WTC11 (cell line): ENCODE results near the gene RUNX1. TPM values are rescaled to one million over a fixed set of nuclear protein-coding genes. Genes with fewer than 3 reads are reported as not detected.

Source experiments
- ATAC-seq: fragments of 200-7000 bp; cut with Tn5 transposase; 2 replicates; pipeline ENCODE4 v1.10.0; 2021; ENCODE audit warnings: mild to moderate bottlenecking, moderate library complexity
- CTCF ChIA-PET: fragments of 300-600 bp; sonication (Branson Sonifier 250); formaldehyde crosslinking; loops from one replicate; lab custom pipeline; 2021; ENCODE audit warnings: antibody characterized with exemption; lab: Charles Lee
- POLR2A ChIA-PET: fragments of 350-600 bp; sonication (Branson Sonifier 250); formaldehyde crosslinking; loops from one replicate; lab custom pipeline; 2021; ENCODE audit warnings: antibody characterized with exemption; lab: Charles Lee
- DNase-seq: peaks from one replicate; pipeline ENCODE4 v3.0.0; 2021; ENCODE audit warnings: low spot score
- H3K27ac Mint-ChIP-seq: 2 replicates; pipeline ENCODE4 v1.8.0; 2021; ENCODE audit warnings: mixed read lengths
- H3K27me3 Mint-ChIP-seq: 2 replicates; pipeline ENCODE4 v1.8.0; 2021; ENCODE audit warnings: low read depth, mild to moderate bottlenecking, moderate library complexity, mixed read lengths
- H3K36me3 Mint-ChIP-seq: 2 replicates; pipeline ENCODE4 v1.8.0; 2021; ENCODE audit warnings: mixed read lengths
- H3K4me1 Mint-ChIP-seq: 2 replicates; pipeline ENCODE4 v1.8.0; 2022; ENCODE audit warnings: mixed read lengths
- H3K4me3 Mint-ChIP-seq: 2 replicates; pipeline ENCODE4 v1.8.0; 2021; ENCODE audit warnings: mild to moderate bottlenecking, moderate library complexity, mixed read lengths
- H3K9me3 Mint-ChIP-seq: 2 replicates; pipeline ENCODE4 v1.8.0; 2021; ENCODE audit warnings: mixed read lengths
- ATF1 ChIP-seq: sonication (generic); formaldehyde crosslinking; IDR thresholded peaks from 2 replicates; pipeline ENCODE4 v1.8.1; 2023; ENCODE audit warnings: mild to moderate bottlenecking, moderate library complexity, missing genetic modification reagents
- ATF6 ChIP-seq: sonication (generic); formaldehyde crosslinking; IDR thresholded peaks from 2 replicates; pipeline ENCODE4 v1.8.1; 2023; ENCODE audit warnings: mild to moderate bottlenecking, missing genetic modification reagents
- CREM ChIP-seq: sonication (generic); formaldehyde crosslinking; IDR thresholded peaks from 2 replicates; pipeline ENCODE4 v1.8.1; 2022; ENCODE audit warnings: mild to moderate bottlenecking, missing genetic modification reagents, moderate library complexity
- FOXK1 ChIP-seq: sonication (generic); formaldehyde crosslinking; IDR thresholded peaks from 2 replicates; pipeline ENCODE4 v1.8.0; 2022; ENCODE audit warnings: mild to moderate bottlenecking, moderate library complexity, missing genetic modification reagents
- GRHL2 ChIP-seq: fragments of 250-450 bp; sonication (Bioruptor Pico); IDR thresholded peaks from 2 replicates; pipeline ENCODE4 v1.8.0; 2022; ENCODE audit warnings: mild to moderate bottlenecking, moderate library complexity; ENCODE audit not compliant: insufficient replicate concordance, severe bottlenecking
- IRF1 ChIP-seq: sonication (generic); formaldehyde crosslinking; IDR thresholded peaks from 2 replicates; pipeline ENCODE4 v1.8.0; 2023; ENCODE audit warnings: missing genetic modification reagents
- NFE2L1 ChIP-seq: sonication (generic); formaldehyde crosslinking; IDR thresholded peaks from 2 replicates; pipeline ENCODE4 v1.8.1; 2023; ENCODE audit warnings: missing genetic modification reagents
- STAT6 ChIP-seq: sonication (generic); formaldehyde crosslinking; conservative IDR thresholded peaks from 2 replicates; pipeline ENCODE4 v1.8.1; 2023; ENCODE audit warnings: mild to moderate bottlenecking, low read depth, missing genetic modification reagents, moderate library complexity
- TEAD4 ChIP-seq: sonication (generic); formaldehyde crosslinking; IDR thresholded peaks from 2 replicates; pipeline ENCODE4 v1.8.0; 2022; ENCODE audit warnings: mild to moderate bottlenecking, missing genetic modification reagents
- ZNF423 ChIP-seq: fragments of 250-450 bp; sonication (Bioruptor Pico); IDR thresholded peaks from 2 replicates; pipeline ENCODE4 v2.1.2; 2022; ENCODE audit warnings: mild to moderate bottlenecking, moderate library complexity
- ZNF425 ChIP-seq: fragments of 250-450 bp; sonication (Bioruptor Pico); conservative IDR thresholded peaks from 2 replicates; pipeline ENCODE4 v1.9.0; 2021; ENCODE audit warnings: mild to moderate bottlenecking
- ZNF671 ChIP-seq: fragments of 250-450 bp; sonication (Bioruptor Pico); IDR thresholded peaks from 2 replicates; pipeline ENCODE4 v1.8.0; 2021; ENCODE audit warnings: mild to moderate bottlenecking
- total RNA-seq: library from RNA; stranded (reverse); gene quantifications from 3 replicates; pipeline ENCODE4 v1.2.3, GENCODE V29; 2021
- TF ChIP-seq, protein P1 (sequence below): fragments of 250-450 bp; sonication (Bioruptor Pico); IDR thresholded peaks from 2 replicates; pipeline ENCODE4 v1.9.0; 2021; ENCODE audit warnings: mild to moderate bottlenecking
- TF ChIP-seq, protein P2 (sequence below): sonication (generic); formaldehyde crosslinking; IDR thresholded peaks from 2 replicates; pipeline ENCODE4 v1.8.1; 2022; ENCODE audit warnings: low read depth, missing genetic modification reagents, borderline replicate concordance
- TF ChIP-seq, protein P3 (sequence below): sonication (generic); formaldehyde crosslinking; IDR thresholded peaks from 2 replicates; pipeline ENCODE4 v1.8.1; 2023; ENCODE audit warnings: mild to moderate bottlenecking, missing genetic modification reagents
- TF ChIP-seq, protein P4 (sequence below): fragments of 250-450 bp; sonication (Bioruptor Pico); IDR thresholded peaks from 2 replicates; pipeline ENCODE4 v1.9.0; 2021; ENCODE audit warnings: mild to moderate bottlenecking
- TF ChIP-seq, protein P5 (sequence below): sonication (generic); formaldehyde crosslinking; IDR thresholded peaks from 2 replicates; pipeline ENCODE4 v1.8.1; 2022; ENCODE audit warnings: missing genetic modification reagents, borderline replicate concordance

RUNX1 gene
- total RNA-seq, 1 experiment from 2014 or later: 2.2 TPM

DNA sequence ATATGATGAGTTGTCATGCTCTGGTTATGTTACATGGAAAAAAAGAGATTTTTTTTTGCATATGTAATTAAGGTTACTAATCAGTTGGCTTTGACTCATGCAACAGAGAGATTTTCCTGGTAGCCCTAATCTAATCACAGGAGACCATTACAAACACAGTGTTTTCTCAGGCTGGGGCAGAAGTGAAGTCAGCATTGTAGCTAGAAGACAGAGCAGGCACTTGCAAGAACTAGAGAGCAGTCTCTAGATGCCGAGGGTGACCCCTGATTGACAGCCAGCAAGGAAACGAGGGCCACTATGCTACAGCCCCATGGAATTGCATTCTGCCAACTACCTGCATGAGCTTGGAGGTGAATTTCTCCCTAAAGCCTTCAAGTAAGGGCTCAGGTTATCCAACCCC, 151.3 kb downstream of the RUNX1 start:
- H3K4me1 Mint-ChIP-seq: 0 out of 2 replicates have a peak, but pooled peaks cover 2% of the 10 kb centered on the region
- DNase-seq: no peak
- peaks cover 22% of the 10 kb centered on the region for H3K27me3 Mint-ChIP-seq
- ChIA-PET CTCF (no interaction called here), POLR2A (no interaction called here)
- TF ChIP-seq ZNF423 (CRISPR knock-in tag): no peak
- TF ChIP-seq ZNF671 (CRISPR knock-in tag): no peak
- TF ChIP-seq ATF1: no peak
- TF ChIP-seq, protein P1, sequence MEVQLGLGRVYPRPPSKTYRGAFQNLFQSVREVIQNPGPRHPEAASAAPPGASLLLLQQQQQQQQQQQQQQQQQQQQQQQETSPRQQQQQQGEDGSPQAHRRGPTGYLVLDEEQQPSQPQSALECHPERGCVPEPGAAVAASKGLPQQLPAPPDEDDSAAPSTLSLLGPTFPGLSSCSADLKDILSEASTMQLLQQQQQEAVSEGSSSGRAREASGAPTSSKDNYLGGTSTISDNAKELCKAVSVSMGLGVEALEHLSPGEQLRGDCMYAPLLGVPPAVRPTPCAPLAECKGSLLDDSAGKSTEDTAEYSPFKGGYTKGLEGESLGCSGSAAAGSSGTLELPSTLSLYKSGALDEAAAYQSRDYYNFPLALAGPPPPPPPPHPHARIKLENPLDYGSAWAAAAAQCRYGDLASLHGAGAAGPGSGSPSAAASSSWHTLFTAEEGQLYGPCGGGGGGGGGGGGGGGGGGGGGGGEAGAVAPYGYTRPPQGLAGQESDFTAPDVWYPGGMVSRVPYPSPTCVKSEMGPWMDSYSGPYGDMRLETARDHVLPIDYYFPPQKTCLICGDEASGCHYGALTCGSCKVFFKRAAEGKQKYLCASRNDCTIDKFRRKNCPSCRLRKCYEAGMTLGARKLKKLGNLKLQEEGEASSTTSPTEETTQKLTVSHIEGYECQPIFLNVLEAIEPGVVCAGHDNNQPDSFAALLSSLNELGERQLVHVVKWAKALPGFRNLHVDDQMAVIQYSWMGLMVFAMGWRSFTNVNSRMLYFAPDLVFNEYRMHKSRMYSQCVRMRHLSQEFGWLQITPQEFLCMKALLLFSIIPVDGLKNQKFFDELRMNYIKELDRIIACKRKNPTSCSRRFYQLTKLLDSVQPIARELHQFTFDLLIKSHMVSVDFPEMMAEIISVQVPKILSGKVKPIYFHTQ: no peak
- no peak for TF ChIP-seq ATF6 (CRISPR knock-in tag)
- no peak for TF ChIP-seq TEAD4 (CRISPR knock-in tag)
- TF ChIP-seq, protein P2, sequence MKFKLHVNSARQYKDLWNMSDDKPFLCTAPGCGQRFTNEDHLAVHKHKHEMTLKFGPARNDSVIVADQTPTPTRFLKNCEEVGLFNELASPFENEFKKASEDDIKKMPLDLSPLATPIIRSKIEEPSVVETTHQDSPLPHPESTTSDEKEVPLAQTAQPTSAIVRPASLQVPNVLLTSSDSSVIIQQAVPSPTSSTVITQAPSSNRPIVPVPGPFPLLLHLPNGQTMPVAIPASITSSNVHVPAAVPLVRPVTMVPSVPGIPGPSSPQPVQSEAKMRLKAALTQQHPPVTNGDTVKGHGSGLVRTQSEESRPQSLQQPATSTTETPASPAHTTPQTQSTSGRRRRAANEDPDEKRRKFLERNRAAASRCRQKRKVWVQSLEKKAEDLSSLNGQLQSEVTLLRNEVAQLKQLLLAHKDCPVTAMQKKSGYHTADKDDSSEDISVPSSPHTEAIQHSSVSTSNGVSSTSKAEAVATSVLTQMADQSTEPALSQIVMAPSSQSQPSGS (CRISPR knock-in tag): no peak
- TF ChIP-seq IRF1: no peak
- TF ChIP-seq ZNF425 (CRISPR knock-in tag): no peak
- TF ChIP-seq, protein P3, sequence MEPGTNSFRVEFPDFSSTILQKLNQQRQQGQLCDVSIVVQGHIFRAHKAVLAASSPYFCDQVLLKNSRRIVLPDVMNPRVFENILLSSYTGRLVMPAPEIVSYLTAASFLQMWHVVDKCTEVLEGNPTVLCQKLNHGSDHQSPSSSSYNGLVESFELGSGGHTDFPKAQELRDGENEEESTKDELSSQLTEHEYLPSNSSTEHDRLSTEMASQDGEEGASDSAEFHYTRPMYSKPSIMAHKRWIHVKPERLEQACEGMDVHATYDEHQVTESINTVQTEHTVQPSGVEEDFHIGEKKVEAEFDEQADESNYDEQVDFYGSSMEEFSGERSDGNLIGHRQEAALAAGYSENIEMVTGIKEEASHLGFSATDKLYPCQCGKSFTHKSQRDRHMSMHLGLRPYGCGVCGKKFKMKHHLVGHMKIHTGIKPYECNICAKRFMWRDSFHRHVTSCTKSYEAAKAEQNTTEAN (CRISPR knock-in tag): no peak
- TF ChIP-seq, protein P4, sequence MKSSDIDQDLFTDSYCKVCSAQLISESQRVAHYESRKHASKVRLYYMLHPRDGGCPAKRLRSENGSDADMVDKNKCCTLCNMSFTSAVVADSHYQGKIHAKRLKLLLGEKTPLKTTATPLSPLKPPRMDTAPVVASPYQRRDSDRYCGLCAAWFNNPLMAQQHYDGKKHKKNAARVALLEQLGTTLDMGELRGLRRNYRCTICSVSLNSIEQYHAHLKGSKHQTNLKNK (CRISPR knock-in tag): no peak
- TF ChIP-seq, protein P5, sequence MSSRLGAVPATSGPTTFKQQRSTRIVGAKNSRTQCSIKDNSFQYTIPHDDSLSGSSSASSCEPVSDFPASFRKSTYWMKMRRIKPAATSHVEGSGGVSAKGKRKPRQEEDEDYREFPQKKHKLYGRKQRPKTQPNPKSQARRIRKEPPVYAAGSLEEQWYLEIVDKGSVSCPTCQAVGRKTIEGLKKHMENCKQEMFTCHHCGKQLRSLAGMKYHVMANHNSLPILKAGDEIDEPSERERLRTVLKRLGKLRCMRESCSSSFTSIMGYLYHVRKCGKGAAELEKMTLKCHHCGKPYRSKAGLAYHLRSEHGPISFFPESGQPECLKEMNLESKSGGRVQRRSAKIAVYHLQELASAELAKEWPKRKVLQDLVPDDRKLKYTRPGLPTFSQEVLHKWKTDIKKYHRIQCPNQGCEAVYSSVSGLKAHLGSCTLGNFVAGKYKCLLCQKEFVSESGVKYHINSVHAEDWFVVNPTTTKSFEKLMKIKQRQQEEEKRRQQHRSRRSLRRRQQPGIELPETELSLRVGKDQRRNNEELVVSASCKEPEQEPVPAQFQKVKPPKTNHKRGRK (CRISPR knock-in tag): no peak
- no peak for TF ChIP-seq CREM (CRISPR knock-in tag)
- TF ChIP-seq GRHL2 (CRISPR knock-in tag): no peak
- TF ChIP-seq STAT6 (CRISPR knock-in tag): no peak
- TF ChIP-seq FOXK1 (CRISPR knock-in tag): no peak
- TF ChIP-seq NFE2L1 (CRISPR knock-in tag): no peak
- ATAC-seq: no peak
- H3K4me3 Mint-ChIP-seq: no peak overlapping the region
- H3K27ac Mint-ChIP-seq: no peak overlapping the region
- peaks cover 3% of the 10 kb centered on the region; the same call in 1 of the 2 replicates for H3K36me3 Mint-ChIP-seq
- peaks cover 19% of the 10 kb centered on the region for H3K9me3 Mint-ChIP-seq
